ENCODE data around the gene XPO4. TPM values are rescaled to one million over a fixed set of nuclear protein-coding genes. Genes with fewer than 3 reads are reported as not detected.

XPO4 gene
- total and polyA plus RNA-seq, 2 of the 8 experiments (the other 6 are each of a cell fraction or from before 2014, with no cell fraction given), result 11.9 to 33.3 TPM

DNA sequence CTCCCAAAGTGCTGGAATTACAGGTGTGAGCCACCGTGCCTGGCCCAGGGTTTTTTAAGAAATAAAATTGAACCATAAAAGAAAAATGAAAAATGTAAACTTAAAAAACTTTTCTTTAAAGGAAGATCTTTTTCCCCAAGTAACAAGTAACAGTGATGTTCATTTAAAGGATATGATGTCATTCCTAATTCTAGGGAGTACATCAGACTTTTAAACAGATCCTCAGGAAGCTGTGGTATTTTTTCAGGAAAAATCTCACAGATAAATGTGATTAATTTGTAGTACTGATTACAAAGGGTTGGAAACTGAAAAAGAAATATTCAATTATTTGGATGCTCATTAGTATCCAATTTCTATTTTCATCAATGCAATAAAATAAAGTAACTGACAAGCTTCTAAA, 114.2 kb downstream of the XPO4 start:
- Histone ChIP-seq H4K20me1 (replicated peaks in 1 of 2; ENCODE audit: control insufficient read depth in 1 of 2, insufficient read depth in 2 of 2, low read length in 2 of 2) (peaks cover 0 to 3% of the 10 kb centered on the region in 2 experiments), H3K4me1 (replicated peaks in 1 of 4; ENCODE audit: control insufficient read depth in 3 of 4, insufficient read depth in 4 of 4, low read length in 3 of 4) (no peaks in the 10 kb centered on the region), H3K79me1 (ENCODE audit: low read depth, low read length) (peaks cover 3% of the 10 kb centered on the region; the same call in 1 of the 2 replicates), H3K79me2 (ENCODE audit: control insufficient read depth in 1 of 2, insufficient read depth in 2 of 2, low read length in 2 of 2) (no peaks in the 10 kb centered on the region), H3K14ac (ENCODE audit: insufficient read length) (no peak overlapping the region), H2BK5ac (ENCODE audit: low read depth, low read length) (no peak overlapping the region), H3K27me3 (replicated peaks in 1 of 4; ENCODE audit: control insufficient read depth in 3 of 4, extremely low read depth in 1 of 4, insufficient read depth in 3 of 4, low read length in 3 of 4) (no peaks in the 10 kb centered on the region), H3K4me2 (ENCODE audit: insufficient read depth in 1 of 2, low read depth in 2 of 2, low read length in 2 of 2) (no peak overlapping the region), H2BK12ac (ENCODE audit: low read depth, low read length) (no peak overlapping the region), H4K5ac (ENCODE audit: insufficient read length, low read depth, low read length) (no peak overlapping the region), H2BK20ac (ENCODE audit: low read length) (no peak overlapping the region), H3K36me3 (ENCODE audit: control insufficient read depth in 2 of 4, insufficient read depth in 4 of 4, low read length in 3 of 4) (peaks cover 0 to 33% (median 14%) of the 10 kb centered on the region in 4 experiments; a peak in 5 of 8 replicates), H3K4me3 (ENCODE audit: extremely low read depth in 1 of 4, insufficient read depth in 2 of 4, low read depth in 3 of 4, low read length in 4 of 4) (no peak overlapping the region), H3K27ac (ENCODE audit: low read depth, low read length) (no peak overlapping the region), H2BK15ac (ENCODE audit: low read length) (no peak overlapping the region), H3K56ac (replicated peaks; ENCODE audit: insufficient read length, low read depth, low read length) (no peak overlapping the region), H3K23ac (ENCODE audit: insufficient read length) (no peak overlapping the region), H3K18ac (ENCODE audit: extremely low read depth, low read length) (no peak overlapping the region), H3K23me2 (ENCODE audit: low read depth, low read length) (no peaks in the 10 kb centered on the region; the same call in 1 of the 2 replicates), H2BK120ac (replicated peaks; ENCODE audit: low read depth, low read length) (no peak overlapping the region), H3K9ac (replicated peaks in 1 of 4; ENCODE audit: extremely low read depth in 1 of 4, low read depth in 3 of 4, low read length in 3 of 4) (no peak overlapping the region), H4K8ac (ENCODE audit: extremely low read depth, insufficient read depth, low read length) (no peak overlapping the region), H4K91ac (replicated peaks; ENCODE audit: insufficient read length, low read length) (no peak overlapping the region), H2AK5ac (ENCODE audit: low read depth, low read length) (no peak overlapping the region), H3K9me3 (ENCODE audit: insufficient read depth in 2 of 2, low read depth in 1 of 2, low read length in 1 of 2) (no peaks in the 10 kb centered on the region), H3K4ac (replicated peaks; ENCODE audit: insufficient read length, low read depth, low read length) (no peak overlapping the region), H2AFZ (ENCODE audit: low read length) (no peak overlapping the region)
- ChIA-PET CTCF (ENCODE audit: partially characterized antibody) (no interaction called here), POLR2A (ENCODE audit: partially characterized antibody) (no interaction called here)
- DNase-seq (ENCODE audit: low read depth in 1 of 2, low spot score in 2 of 2), result no peak
- no peak for FAIRE-seq
- 100% methylated on average over 1 of the region's 1 CpG; no CpG with 5 or more reads in 1 of the 2 experiments for WGBS, 2 experiments (ENCODE audit: extremely low coverage in 1 of 2, insufficient coverage in 1 of 2, insufficient read length in 1 of 2, insufficient replicate concordance in 2 of 2, low coverage in 1 of 2, low lambda C conversion rate in 2 of 2, missing lambda C conversion rate in 1 of 2)
- TF ChIP-seq SRF (IDR thresholded peaks at IDR 0.05; ENCODE audit: low read depth, low read length) (no peak), CBX5 (IDR thresholded peaks at IDR 0.05; ENCODE audit: low read depth, low read length) (no peak), PHF8 (conservative IDR thresholded peaks at IDR 0.05; ENCODE audit: low read depth, low read length) (no peak), RXRA (IDR thresholded peaks at IDR 0.05; ENCODE audit: insufficient read depth, low read depth, low read length) (no peak)
- TF ChIP-seq, protein P1, sequence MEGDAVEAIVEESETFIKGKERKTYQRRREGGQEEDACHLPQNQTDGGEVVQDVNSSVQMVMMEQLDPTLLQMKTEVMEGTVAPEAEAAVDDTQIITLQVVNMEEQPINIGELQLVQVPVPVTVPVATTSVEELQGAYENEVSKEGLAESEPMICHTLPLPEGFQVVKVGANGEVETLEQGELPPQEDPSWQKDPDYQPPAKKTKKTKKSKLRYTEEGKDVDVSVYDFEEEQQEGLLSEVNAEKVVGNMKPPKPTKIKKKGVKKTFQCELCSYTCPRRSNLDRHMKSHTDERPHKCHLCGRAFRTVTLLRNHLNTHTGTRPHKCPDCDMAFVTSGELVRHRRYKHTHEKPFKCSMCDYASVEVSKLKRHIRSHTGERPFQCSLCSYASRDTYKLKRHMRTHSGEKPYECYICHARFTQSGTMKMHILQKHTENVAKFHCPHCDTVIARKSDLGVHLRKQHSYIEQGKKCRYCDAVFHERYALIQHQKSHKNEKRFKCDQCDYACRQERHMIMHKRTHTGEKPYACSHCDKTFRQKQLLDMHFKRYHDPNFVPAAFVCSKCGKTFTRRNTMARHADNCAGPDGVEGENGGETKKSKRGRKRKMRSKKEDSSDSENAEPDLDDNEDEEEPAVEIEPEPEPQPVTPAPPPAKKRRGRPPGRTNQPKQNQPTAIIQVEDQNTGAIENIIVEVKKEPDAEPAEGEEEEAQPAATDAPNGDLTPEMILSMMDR (IDR thresholded peaks at IDR 0.05; ENCODE audit: control extremely low read depth in 1 of 3, insufficient read depth in 1 of 3, low read depth in 1 of 3, low read length in 3 of 3), result no peak
